WERI-Rb-1 (cell line): ENCODE results near the gene MCM7.

Experiments
- DNase-seq: peaks from one replicate; pipeline ENCODE4 v3.0.0-alpha.2; 2020
- H3K27ac ChIP-seq: fragments of 250-450 bp; sonication (Bioruptor Pico); 2 replicates; pipeline ENCODE4 v1.5.1; 2020; ENCODE audit warnings: mild to moderate bottlenecking, moderate library complexity
- H3K27me3 ChIP-seq: fragments of 250-450 bp; sonication (Bioruptor Pico); 2 replicates; pipeline ENCODE4 v1.5.1; 2021; ENCODE audit warnings: mild to moderate bottlenecking, low read depth, moderate library complexity; ENCODE audit not compliant: insufficient read depth, severe bottlenecking
- H3K36me3 ChIP-seq: fragments of 250-450 bp; sonication (Bioruptor Pico); 2 replicates; pipeline ENCODE4 v1.5.1; 2020; ENCODE audit warnings: mild to moderate bottlenecking, moderate library complexity
- H3K4me3 ChIP-seq: 2 replicates; pipeline ENCODE4 v1.5.1; 2011; ENCODE audit warnings: low read depth, mild to moderate bottlenecking, control low read depth, low read length
- H3K9me3 ChIP-seq: fragments of 250-450 bp; sonication (Bioruptor Pico); 2 replicates; pipeline ENCODE4 v1.5.1; 2021; ENCODE audit warnings: mild to moderate bottlenecking, moderate library complexity; ENCODE audit not compliant: severe bottlenecking
- CTCF ChIP-seq: IDR thresholded peaks from 2 replicates; pipeline ENCODE4 v1.5.1; 2011; ENCODE audit warnings: low read depth, mild to moderate bottlenecking, control low read depth, inconsistent platforms, low read length

The MCM7 gene

GRCh38 chr7:100093498-100093897 is 7.7 kb downstream of the MCM7 start:
- peak overlapping the region; percentile 46 for H3K27ac ChIP-seq
- no peak for TF ChIP-seq CTCF

GRCh38 chr7:100093054-100093453 is 8.1 kb downstream of the MCM7 start:
- Histone ChIP-seq H3K27me3 (no peaks in the 10 kb centered on the region), H3K36me3 (peaks cover 90% of the 10 kb centered on the region), H3K27ac (peak overlapping the region; percentile 46; the same call in 1 of the 2 replicates), H3K4me3 (no peak overlapping the region), H3K9me3 (no peaks in the 10 kb centered on the region)
- DNase-seq: no peak
- no peak for TF ChIP-seq CTCF

More at GRCh38 chr7:100093498-100093897, 7.7 kb downstream of the MCM7 start:
- no peak overlapping the region for H3K4me3 ChIP-seq
- no peak for DNase-seq
- no peaks in the 10 kb centered on the region for H3K9me3 ChIP-seq
- H3K36me3 ChIP-seq: peaks cover 95% of the 10 kb centered on the region
- no peaks in the 10 kb centered on the region for H3K27me3 ChIP-seq

- peak overlapping the region; percentile 95 for H3K27ac ChIP-seq
- no peaks in the 10 kb centered on the region for H3K9me3 ChIP-seq
- H3K4me3 ChIP-seq: no peak overlapping the region
- DNase-seq: peak; percentile 43
- peaks cover 76% of the 10 kb centered on the region for H3K36me3 ChIP-seq
- H3K27me3 ChIP-seq: no peaks in the 10 kb centered on the region
- peak; percentile 23; the same call in 1 of the 2 replicates for TF ChIP-seq CTCF
Measured at GRCh38 chr7:100091411-100092181, 9.6 kb downstream of the MCM7 start.

- Histone ChIP-seq H3K27ac (peak overlapping the region; percentile 95), H3K9me3 (no peaks in the 10 kb centered on the region), H3K27me3 (no peaks in the 10 kb centered on the region), H3K36me3 (peaks cover 68% of the 10 kb centered on the region), H3K4me3 (no peak overlapping the region)
- no peak for TF ChIP-seq CTCF
- no peak for DNase-seq
Measured at GRCh38 chr7:100090527-100091410, 10.4 kb downstream of the MCM7 start.

GRCh38 chr7:100089458-100090196 is 11.6 kb downstream of the MCM7 start:
- H3K27me3 ChIP-seq: no peaks in the 10 kb centered on the region
- TF ChIP-seq CTCF: no peak
- no peaks in the 10 kb centered on the region for H3K9me3 ChIP-seq
- DNase-seq: no peak
- peak overlapping the region; percentile 93 for H3K4me3 ChIP-seq
- peak overlapping the region; percentile 95 for H3K27ac ChIP-seq
- peaks cover 56% of the 10 kb centered on the region for H3K36me3 ChIP-seq
